ELF-1 (cell line): ENCODE results near the gene HSD17B2.
A peak's percentile ranks its signal among the peaks of the same experiment; 100 is the strongest.
"Not testable (repeated sequence)": the region's sequence is repeated elsewhere in the genome, so short reads cannot be mapped to it uniquely, and the experiment has no call there.

Experiments
- DNase-seq: peaks from one replicate; pipeline ENCODE4 v3.0.0-alpha.2; 2016; ENCODE audit warnings: low read depth, low spot score

Gene HSD17B2

GRCh38 chr16:82079892-82080291 lies 44.8 kb downstream of the HSD17B2 start:
- no peak for DNase-seq

DNA sequence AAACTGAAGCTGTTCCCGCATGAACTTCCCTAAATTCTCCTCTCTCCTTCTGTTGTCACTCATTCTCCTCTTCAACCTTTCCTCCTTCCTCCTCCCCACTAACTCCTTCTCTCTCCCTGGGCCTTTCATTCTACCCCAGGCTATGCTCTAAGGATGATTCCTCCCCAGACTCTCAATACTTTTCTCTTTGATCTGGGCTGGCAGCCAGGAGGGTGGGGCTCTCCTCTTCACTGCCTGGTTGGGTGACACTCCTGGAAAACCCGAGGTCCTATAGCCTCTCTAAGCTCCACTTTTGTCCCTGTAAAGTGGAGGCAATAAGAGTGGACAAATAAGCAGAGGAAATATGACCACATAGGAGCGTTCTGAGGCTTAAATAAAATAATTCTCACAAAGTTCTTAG lies 46.2 kb downstream of the HSD17B2 start:
- peak; percentile 12 for DNase-seq

GRCh38 chr16:82082097-82082496 lies 47.0 kb downstream of the HSD17B2 start:
- no peak for DNase-seq

DNA sequence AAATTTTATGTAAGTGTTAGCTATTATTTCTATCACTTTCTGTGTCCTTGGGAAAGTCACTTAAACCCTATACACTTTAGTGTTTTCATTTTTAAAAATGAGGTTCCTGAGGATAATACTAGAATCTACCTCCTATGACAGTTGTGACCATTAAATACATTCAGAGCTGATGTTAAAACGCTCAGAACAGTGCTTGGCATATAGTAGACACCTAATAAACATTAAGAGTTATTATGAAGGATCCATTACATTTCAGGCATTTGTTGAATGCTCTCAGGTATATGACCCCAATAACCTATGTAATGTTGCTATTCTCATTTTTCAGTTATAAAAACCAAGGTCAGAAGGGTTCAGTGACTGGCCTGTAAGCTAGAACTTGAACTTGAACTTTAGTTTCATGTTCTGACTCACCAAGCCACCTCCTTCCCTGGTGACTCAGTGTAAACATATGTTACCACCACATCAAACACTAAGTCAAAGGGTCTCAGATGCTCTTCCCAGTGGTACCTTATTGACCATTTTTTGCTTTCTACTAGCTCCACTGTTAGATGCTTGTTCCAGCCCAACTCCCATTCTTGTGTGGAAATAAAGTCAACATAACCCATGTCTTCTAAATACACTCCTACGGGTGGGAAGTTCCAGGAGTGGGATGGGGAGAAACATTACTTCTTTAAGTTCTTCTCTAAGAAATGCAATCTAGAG lies 47.6 kb downstream of the HSD17B2 start:
- no peak for DNase-seq

GRCh38 chr16:82083710-82084353 lies 48.8 kb downstream of the HSD17B2 start:
- no peak for DNase-seq

DNA sequence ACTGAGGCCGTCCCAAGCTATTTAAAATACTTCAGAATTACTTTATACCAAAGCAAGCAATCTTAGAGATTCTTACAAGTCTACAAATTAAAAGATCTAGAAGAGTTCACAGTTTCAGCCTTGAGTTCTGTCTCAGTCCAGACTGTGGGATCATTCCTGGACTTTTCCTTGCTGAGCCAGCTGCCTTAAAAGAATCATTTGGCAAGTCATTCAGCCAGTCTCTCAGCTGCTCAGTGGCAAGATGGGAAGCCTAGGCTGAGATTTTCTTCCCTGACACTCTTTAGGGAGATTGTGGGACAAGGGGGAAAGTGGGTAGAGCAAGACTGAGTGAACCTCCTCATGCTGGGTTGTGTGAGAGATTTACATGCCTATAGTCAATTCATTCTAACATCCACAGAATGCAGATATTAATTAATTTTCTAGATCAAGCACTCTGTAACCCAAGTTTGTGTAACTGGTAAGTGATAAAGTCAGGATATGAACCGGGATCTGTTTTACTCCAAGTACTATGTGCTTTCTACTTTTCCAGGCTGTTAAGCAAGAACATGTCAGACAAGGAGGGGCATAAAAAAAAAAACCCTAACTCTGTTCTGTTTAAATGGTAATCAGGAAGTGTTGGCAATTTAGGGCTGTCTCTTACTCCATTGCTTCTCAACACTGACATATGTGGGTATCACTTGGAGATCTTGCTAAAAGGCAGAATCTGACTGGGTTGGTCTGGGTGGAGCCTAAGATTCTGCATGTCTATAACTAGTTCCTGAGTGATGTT lies 50.1 kb downstream of the HSD17B2 start:
- no peak for DNase-seq

- no peak for DNase-seq
Observed at GRCh38 chr16:82088483-82088882, 53.4 kb downstream of the HSD17B2 start.

DNA sequence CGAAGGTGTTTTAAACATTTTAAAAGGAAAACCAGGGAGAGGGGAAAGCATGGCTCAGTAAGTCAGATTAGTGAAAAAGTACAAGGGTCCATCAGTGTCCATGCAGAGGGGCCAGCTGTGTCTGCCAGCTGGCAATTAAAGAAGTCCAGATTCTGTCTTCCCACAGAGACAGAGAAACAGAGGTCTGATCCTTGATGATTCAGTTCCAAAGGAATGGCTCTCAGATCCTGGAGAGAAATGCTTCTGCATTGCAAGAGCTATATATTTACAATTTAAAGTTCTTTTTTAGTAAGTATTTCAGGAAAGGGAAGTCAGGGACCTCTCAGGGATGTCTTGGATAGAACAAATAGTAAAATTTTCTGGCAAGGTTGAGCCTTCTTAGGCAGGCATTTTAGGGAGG lies 56.2 kb downstream of the HSD17B2 start:
- DNase-seq: no peak

- no peak for DNase-seq
Observed at GRCh38 chr16:82092711-82093110, 57.7 kb downstream of the HSD17B2 start.

DNA sequence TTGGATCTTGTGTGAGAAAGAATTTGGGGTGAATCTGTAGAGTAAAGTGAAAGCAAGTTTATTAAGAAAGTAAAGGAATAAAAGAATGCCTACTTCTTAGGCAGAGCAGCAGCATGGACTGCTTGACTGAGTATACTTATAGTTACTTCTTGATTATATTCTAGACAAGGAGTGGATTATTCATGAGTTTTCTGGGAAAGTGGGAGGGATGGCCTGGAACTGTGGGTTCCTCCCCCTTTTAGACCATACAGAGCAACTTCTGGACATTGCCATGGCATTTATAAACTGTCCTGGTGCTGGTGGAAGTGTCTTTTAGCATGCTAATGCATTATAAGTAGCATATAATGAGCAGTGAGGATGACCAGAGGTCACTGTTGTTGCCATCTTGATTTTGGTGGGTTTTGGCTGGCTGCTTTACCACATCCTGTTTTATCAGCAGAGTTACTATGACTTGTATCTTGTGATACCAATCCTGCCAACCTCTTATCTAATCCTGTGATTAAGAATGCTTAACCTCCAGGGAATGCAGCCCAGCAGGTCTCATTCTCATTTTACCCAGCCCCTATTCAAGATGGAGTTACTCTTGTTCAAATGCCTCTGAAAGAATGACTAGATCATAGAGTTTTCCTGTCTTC lies 58.7 kb downstream of the HSD17B2 start:
- DNase-seq: no peak

- no peak for DNase-seq
Observed at GRCh38 chr16:82094942-82095540, 60.0 kb downstream of the HSD17B2 start.

GRCh38 chr16:82096641-82097040 lies 61.6 kb downstream of the HSD17B2 start:
- DNase-seq: no peak

DNA sequence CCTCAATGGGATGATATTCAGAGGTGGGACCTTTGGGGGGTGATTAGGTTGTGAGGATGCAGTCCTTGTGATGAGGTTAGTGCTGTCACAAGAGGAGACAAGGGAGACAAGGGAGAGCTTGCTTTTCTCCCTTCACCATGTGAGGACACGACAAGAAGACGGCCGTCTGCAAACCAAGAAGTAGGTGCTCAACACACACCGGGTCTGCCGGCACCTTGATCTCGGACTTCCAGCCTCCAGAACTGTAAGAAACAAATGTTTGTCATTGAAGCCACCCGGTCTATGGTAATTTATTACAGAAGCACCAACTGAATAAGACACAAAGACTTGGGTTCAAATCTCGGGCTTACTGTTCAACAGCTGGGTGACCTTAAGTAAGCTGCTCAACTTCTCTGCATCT lies 70.1 kb downstream of the HSD17B2 start:
- no peak for DNase-seq

DNA sequence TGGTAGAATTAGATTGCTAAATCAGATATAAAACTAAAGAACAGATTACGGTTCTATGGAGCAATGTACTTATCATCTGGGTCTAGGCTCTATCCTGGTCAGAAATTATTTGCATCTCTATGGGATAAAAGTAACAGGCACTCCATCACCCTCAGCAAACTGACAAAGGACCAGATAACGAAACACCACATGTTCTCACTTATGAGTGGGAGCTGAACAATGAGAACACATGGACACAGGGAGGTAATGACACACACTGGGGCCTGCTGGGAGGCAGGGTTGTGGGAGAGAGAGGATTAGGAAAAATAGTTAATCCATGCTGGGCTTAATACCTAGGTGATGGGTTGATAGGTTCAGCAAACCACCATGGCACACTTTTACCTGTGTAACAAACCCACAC lies 73.0 kb downstream of the HSD17B2 start:
- DNase-seq: no peak

GRCh38 chr16:82108774-82109173 lies 73.7 kb downstream of the HSD17B2 start:
- DNase-seq: no peak

GRCh38 chr16:82109266-82109665 lies 74.2 kb downstream of the HSD17B2 start:
- not testable (repeated sequence) for DNase-seq

DNA sequence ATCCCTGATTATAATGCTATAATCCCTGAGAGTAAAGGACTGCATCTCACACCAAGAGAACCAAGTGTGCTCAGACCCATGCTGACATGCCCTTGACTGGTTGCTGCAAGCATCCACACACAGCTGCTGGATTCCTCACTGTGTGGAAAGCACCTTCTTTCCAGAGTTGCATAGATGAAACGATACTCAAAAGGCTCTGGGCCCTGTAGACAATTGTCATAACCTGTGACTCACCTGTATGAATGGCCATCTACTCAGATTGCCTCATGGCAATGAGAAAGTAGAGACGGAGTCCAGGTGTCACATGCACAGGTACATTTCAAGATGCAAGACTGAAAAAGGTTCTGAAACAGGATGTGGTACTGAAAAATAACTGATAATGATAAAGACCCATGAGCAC lies 76.9 kb downstream of the HSD17B2 start:
- no peak for DNase-seq

- no peak for DNase-seq
Observed at GRCh38 chr16:82113741-82114140, 78.7 kb downstream of the HSD17B2 start.

DNA sequence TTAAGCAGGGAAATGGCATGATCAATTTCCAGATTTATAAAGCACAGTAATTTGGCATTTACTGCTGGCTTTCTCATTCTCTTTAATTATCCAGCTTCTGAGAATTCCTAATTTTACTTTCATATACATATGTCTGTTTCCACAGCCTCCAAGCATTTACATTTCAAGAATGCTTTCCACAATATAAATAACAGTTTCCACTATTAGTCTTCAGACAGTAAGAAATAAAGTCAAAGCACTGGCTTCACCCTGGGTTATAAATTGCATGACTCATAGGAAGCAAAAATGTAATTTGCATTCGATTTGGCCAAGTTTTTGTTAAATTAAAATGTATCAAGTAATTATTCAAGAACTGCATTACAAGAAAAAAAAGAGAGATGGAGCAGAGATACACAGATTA lies 81.5 kb downstream of the HSD17B2 start:
- DNase-seq: no peak

GRCh38 chr16:82118749-82119148 lies 83.7 kb downstream of the HSD17B2 start:
- DNase-seq: no peak

DNA sequence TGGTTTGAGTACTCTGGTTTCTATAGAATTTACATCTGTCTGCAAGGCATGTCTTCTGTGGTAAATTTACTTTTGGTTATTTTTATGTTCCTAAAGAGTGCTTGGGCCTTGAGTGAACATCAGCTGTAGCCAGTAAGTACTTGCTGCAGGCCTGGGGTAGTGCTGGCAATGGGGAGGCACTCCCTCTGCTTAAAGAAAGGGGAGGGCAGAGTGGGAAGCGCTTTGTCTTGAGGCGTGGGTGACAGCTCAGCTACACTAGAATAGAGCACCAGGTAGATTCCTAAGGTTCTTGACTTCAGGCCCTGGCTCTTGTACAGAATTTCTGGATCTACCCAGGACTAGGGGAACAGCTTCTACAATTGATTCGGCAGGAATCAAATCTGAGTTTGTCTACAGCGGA lies 84.4 kb downstream of the HSD17B2 start:
- no peak for DNase-seq

DNA sequence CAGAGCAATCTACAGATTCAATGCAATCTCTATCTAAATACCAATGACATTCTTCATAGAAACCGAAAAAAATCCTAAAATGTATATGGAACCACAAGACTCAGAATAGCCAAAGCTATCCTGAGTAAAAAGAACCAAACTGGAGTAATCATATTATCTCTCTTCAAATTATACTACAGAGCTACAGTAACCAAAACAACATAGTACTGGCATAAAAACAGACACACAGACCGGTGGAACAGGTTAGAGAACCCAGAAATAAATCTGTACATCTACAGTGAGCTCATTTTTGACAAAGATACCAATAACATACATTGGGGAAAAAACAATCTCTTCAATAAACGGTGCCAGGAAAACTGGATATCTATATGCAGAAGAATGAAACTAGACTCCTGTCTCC lies 89.6 kb downstream of the HSD17B2 start:
- no peak for DNase-seq
